GM12878 (cell line): ENCODE results near the gene ISY1. TPM values are rescaled to one million over a fixed set of nuclear protein-coding genes. Genes with fewer than 3 reads are reported as not detected.

Experiments used
- BACH1 ChIP-seq: fragments of 450-650 bp; IDR thresholded peaks from 2 replicates; pipeline ENCODE4 v1.6.1; 2017; ENCODE audit warnings: mild to moderate bottlenecking, borderline replicate concordance
- CREB1 ChIP-seq: IDR thresholded peaks from 2 replicates; pipeline ENCODE4 v1.6.1; 2012; ENCODE audit warnings: low read depth, mild to moderate bottlenecking, inconsistent platforms
- FOS ChIP-seq: IDR thresholded peaks from 3 replicates; pipeline ENCODE4 v1.6.1; 2011; ENCODE audit warnings: borderline replicate concordance; ENCODE audit not compliant: insufficient read length; ENCODE audit errors: extremely low read depth
- MXI1 ChIP-seq: fragments of 150-350 bp; IDR thresholded peaks from 2 replicates; pipeline ENCODE4 v1.6.1; 2011; ENCODE audit warnings: low read depth, mild to moderate bottlenecking, inconsistent platforms, low read length, improper control_type of control experiment
- RAD21 ChIP-seq: IDR thresholded peaks from 2 replicates; pipeline ENCODE4 v1.6.1; 2011; ENCODE audit warnings: mild to moderate bottlenecking, low read depth, low read length, moderate library complexity; ENCODE audit not compliant: insufficient read depth
- RCOR1 ChIP-seq: conservative IDR thresholded peaks from 2 replicates; pipeline ENCODE4 v1.6.1; 2012; ENCODE audit warnings: low read depth, low read length, improper control_type of control experiment
- RELA ChIP-seq: fragments of 450-650 bp; IDR thresholded peaks from 2 replicates; pipeline ENCODE4 v1.8.0; 2014; ENCODE audit warnings: borderline replicate concordance; ENCODE audit not compliant: partially characterized antibody
- SIN3A ChIP-seq: IDR thresholded peaks from 2 replicates; pipeline ENCODE4 v1.6.1; 2012; ENCODE audit warnings: low read depth, low read length, improper control_type of control experiment
- SMARCA5 ChIP-seq: fragments of 450-650 bp; IDR thresholded peaks from 2 replicates; pipeline ENCODE4 v1.6.1; 2017; ENCODE audit warnings: mild to moderate bottlenecking
- SUPT20H ChIP-seq: IDR thresholded peaks from 2 replicates; pipeline ENCODE4 v1.6.1; 2011; ENCODE audit warnings: low read depth, mild to moderate bottlenecking, low read length, moderate library complexity, borderline replicate concordance; ENCODE audit not compliant: control insufficient read depth
- TCF12 ChIP-seq: IDR thresholded peaks from 2 replicates; pipeline ENCODE4 v1.6.1; 2011; ENCODE audit warnings: low read depth, mild to moderate bottlenecking, low read length
- YY1 ChIP-seq: IDR thresholded peaks from 2 replicates; pipeline ENCODE4 v1.6.1; 2011; ENCODE audit warnings: low read depth, mild to moderate bottlenecking, low read length
- ZNF622 ChIP-seq: fragments of 450-650 bp; IDR thresholded peaks from 2 replicates; pipeline ENCODE4 v1.6.1; 2017; ENCODE audit warnings: mild to moderate bottlenecking, inconsistent platforms
- polyA plus RNA-seq, 11 experiments: library from polyadenylated mRNA; depleted of rRNA in 4 of 11; unstranded in 6 of 11; stranded (reverse) in 5 of 11; fragments of >200 nt; fragmentation: Nextera tagmentation in 4 of 11; fragmentation: Illumina TruSeq in 1 of 11; extraction: Ambion mirVana in 4 of 11; extraction: Trizol in 1 of 11; gene quantifications; 1 replicate in 1 of 11; 2 replicates in 10 of 11; pipeline versions ENCODE4 v1.2.1 to v1.2.3, GENCODE V29; 2011 to 2016; ENCODE audit warnings: inconsistent platforms in 2 of 11, missing spikeins in 2 of 11, low read depth in 1 of 11
- total RNA-seq, 4 experiments: library from RNA; depleted of rRNA in 3 of 4; stranded (reverse); fragments of >200 nt in 3 of 4; fragmentation: Illumina TruSeq in 1 of 4; extraction: Trizol in 1 of 4; gene quantifications; 2 replicates each; pipeline versions ENCODE4 v1.2.1 to v1.2.3, GENCODE V29; 2013 to 2021
- TF ChIP-seq, protein P1 (sequence below): fragments of 450-650 bp; IDR thresholded peaks from 2 replicates; pipeline ENCODE4 v1.6.1; 2017; ENCODE audit warnings: mild to moderate bottlenecking, moderate library complexity
- TF ChIP-seq, protein P2 (sequence below): IDR thresholded peaks from 2 replicates; pipeline ENCODE4 v1.6.1; 2012; ENCODE audit warnings: improper control_type of control experiment, low read depth, low read length; ENCODE audit not compliant: insufficient replicate concordance

ISY1 gene
- total and polyA plus RNA-seq, 10 of the 15 experiments (the other 5 are each of a cell fraction or from before 2014, with no cell fraction given): 28.3 to 72.2 (median 44.7) TPM

DNA sequence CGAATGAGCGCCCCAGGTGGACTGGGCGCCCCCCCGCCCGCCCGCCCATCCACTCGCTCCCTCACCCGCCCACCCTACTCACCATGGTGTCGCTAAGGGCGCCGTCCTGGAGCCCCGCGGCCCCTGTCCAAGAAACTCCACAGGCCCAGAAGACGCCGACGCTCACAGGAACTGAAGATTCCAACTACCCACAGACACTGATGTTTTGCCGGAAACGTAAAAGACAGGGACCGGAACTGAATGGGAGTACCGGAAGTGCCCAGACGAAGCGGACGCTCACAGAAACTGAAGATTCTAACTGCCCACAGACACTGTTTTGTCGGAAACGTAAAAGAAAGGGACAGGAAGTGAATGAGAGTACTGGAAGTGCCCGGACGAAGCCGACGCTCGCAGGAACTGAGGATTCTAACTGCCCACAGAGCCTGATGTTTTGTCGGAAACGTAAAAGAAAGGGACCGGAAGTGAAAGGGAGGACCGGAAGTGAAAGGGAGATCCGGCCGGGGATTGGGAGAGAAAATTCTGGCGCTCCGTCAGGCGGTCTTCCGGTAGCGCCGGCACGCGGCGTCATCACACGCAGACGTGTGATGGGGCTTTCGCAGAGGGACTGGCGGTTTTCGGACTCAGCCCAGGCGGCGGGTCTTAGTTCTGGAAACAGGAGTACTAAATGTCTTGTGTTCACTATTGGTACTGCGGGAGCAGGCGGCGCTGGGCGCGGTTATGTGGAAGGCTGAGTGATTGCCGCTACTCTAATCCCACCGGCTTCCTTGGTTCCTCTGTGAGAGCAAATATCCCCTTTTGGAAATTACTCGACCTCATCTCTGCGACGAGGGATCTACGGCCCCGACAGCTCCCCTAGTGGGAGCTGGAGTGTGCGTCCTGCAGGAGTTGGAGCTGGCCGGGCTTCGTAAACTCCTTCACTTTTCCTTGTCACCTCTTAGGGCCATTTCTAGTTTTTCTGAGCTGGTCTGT lies at the start of gene ISY1 (continued):
- TF ChIP-seq, protein P1, sequence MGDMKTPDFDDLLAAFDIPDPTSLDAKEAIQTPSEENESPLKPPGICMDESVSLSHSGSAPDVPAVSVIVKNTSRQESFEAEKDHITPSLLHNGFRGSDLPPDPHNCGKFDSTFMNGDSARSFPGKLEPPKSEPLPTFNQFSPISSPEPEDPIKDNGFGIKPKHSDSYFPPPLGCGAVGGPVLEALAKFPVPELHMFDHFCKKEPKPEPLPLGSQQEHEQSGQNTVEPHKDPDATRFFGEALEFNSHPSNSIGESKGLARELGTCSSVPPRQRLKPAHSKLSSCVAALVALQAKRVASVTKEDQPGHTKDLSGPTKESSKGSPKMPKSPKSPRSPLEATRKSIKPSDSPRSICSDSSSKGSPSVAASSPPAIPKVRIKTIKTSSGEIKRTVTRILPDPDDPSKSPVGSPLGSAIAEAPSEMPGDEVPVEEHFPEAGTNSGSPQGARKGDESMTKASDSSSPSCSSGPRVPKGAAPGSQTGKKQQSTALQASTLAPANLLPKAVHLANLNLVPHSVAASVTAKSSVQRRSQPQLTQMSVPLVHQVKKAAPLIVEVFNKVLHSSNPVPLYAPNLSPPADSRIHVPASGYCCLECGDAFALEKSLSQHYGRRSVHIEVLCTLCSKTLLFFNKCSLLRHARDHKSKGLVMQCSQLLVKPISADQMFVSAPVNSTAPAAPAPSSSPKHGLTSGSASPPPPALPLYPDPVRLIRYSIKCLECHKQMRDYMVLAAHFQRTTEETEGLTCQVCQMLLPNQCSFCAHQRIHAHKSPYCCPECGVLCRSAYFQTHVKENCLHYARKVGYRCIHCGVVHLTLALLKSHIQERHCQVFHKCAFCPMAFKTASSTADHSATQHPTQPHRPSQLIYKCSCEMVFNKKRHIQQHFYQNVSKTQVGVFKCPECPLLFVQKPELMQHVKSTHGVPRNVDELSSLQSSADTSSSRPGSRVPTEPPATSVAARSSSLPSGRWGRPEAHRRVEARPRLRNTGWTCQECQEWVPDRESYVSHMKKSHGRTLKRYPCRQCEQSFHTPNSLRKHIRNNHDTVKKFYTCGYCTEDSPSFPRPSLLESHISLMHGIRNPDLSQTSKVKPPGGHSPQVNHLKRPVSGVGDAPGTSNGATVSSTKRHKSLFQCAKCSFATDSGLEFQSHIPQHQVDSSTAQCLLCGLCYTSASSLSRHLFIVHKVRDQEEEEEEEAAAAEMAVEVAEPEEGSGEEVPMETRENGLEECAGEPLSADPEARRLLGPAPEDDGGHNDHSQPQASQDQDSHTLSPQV: no peak
- peak; percentile 100 for TF ChIP-seq MXI1
- no peak for TF ChIP-seq SUPT20H
- TF ChIP-seq RELA: peak; percentile 46
- no peak for TF ChIP-seq FOS
- TF ChIP-seq SMARCA5: 0 out of 2 replicates have a peak, but pooled peaks have one; percentile 37
- TF ChIP-seq, protein P2, sequence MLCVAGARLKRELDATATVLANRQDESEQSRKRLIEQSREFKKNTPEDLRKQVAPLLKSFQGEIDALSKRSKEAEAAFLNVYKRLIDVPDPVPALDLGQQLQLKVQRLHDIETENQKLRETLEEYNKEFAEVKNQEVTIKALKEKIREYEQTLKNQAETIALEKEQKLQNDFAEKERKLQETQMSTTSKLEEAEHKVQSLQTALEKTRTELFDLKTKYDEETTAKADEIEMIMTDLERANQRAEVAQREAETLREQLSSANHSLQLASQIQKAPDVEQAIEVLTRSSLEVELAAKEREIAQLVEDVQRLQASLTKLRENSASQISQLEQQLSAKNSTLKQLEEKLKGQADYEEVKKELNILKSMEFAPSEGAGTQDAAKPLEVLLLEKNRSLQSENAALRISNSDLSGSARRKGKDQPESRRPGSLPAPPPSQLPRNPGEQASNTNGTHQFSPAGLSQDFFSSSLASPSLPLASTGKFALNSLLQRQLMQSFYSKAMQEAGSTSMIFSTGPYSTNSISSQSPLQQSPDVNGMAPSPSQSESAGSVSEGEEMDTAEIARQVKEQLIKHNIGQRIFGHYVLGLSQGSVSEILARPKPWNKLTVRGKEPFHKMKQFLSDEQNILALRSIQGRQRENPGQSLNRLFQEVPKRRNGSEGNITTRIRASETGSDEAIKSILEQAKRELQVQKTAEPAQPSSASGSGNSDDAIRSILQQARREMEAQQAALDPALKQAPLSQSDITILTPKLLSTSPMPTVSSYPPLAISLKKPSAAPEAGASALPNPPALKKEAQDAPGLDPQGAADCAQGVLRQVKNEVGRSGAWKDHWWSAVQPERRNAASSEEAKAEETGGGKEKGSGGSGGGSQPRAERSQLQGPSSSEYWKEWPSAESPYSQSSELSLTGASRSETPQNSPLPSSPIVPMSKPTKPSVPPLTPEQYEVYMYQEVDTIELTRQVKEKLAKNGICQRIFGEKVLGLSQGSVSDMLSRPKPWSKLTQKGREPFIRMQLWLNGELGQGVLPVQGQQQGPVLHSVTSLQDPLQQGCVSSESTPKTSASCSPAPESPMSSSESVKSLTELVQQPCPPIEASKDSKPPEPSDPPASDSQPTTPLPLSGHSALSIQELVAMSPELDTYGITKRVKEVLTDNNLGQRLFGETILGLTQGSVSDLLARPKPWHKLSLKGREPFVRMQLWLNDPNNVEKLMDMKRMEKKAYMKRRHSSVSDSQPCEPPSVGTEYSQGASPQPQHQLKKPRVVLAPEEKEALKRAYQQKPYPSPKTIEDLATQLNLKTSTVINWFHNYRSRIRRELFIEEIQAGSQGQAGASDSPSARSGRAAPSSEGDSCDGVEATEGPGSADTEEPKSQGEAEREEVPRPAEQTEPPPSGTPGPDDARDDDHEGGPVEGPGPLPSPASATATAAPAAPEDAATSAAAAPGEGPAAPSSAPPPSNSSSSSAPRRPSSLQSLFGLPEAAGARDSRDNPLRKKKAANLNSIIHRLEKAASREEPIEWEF: no peak
- TF ChIP-seq TCF12: peak; percentile 28; the same call in 1 of the 2 replicates
- TF ChIP-seq BACH1: no peak
- peak; percentile 54 for TF ChIP-seq RAD21
- TF ChIP-seq CREB1: peak; percentile 96
- TF ChIP-seq ZNF622: no peak
- TF ChIP-seq RCOR1: no peak
- peak; percentile 67 for TF ChIP-seq YY1
- TF ChIP-seq SIN3A: peak; percentile 62
